HepG2 (cell line): ENCODE data around the gene GPT2. TPM values are rescaled to one million over a fixed set of nuclear protein-coding genes. Genes with fewer than 3 reads are reported as not detected.

Experiments
- KMT2A ChIP-seq: sonication (generic); formaldehyde crosslinking; IDR thresholded peaks from 2 replicates; pipeline ENCODE4 v1.4.0; 2020; ENCODE audit warnings: missing genetic modification reagents
- RARA ChIP-seq: IDR thresholded peaks from 2 replicates; pipeline ENCODE4 v1.6.1; 2016; ENCODE audit warnings: missing genetic modification reagents, missing compliant biosample characterization
- SMC3 ChIP-seq: IDR thresholded peaks from 2 replicates; pipeline ENCODE4 v1.6.1; 2011; ENCODE audit warnings: low read length, improper control_type of control experiment
- SMYD3 ChIP-seq: sonication (generic); formaldehyde crosslinking; IDR thresholded peaks from 2 replicates; pipeline ENCODE4 v1.8.1; 2023; ENCODE audit warnings: mild to moderate bottlenecking, missing genetic modification reagents
- TBX2 ChIP-seq: sonication (generic); formaldehyde crosslinking; IDR thresholded peaks from 2 replicates; pipeline ENCODE4 v1.5.0; 2020; ENCODE audit warnings: missing genetic modification reagents, mild to moderate bottlenecking, borderline replicate concordance
- TCF12 ChIP-seq, 2 experiments: fragments of 450-650 bp in 1 of 2; sonication (generic) in 1 of 2; formaldehyde crosslinking in 1 of 2; IDR thresholded peaks; 2 replicates each; pipeline versions ENCODE4 v1.6.1 to v1.8.0; 2017 to 2022; ENCODE audit warnings: antibody characterized with exemption in 1 of 2, mild to moderate bottlenecking in 1 of 2, missing genetic modification reagents in 1 of 2, moderate library complexity in 1 of 2
- ZFP90 ChIP-seq: sonication (generic); formaldehyde crosslinking; IDR thresholded peaks from 2 replicates; pipeline ENCODE4 v1.8.0; 2022; ENCODE audit warnings: missing genetic modification reagents, mild to moderate bottlenecking, inconsistent platforms, borderline replicate concordance
- ZNF33A ChIP-seq: sonication (generic); formaldehyde crosslinking; IDR thresholded peaks from 2 replicates; pipeline ENCODE4 v1.5.1; 2020; ENCODE audit warnings: missing genetic modification reagents, mild to moderate bottlenecking, moderate library complexity, borderline replicate concordance
- ZNF737 ChIP-seq: sonication (generic); formaldehyde crosslinking; IDR thresholded peaks from 2 replicates; pipeline ENCODE4 v1.5.0; 2020; ENCODE audit warnings: missing genetic modification reagents, mild to moderate bottlenecking, borderline replicate concordance
- ZNF772 ChIP-seq: sonication (generic); formaldehyde crosslinking; IDR thresholded peaks from 2 replicates; pipeline ENCODE4 v1.5.0; 2020; ENCODE audit warnings: mild to moderate bottlenecking, missing genetic modification reagents
- ZNF790 ChIP-seq: sonication (generic); formaldehyde crosslinking; IDR thresholded peaks from 2 replicates; pipeline ENCODE4 v1.8.0; 2022; ENCODE audit warnings: missing genetic modification reagents, mild to moderate bottlenecking, borderline replicate concordance
- ZNF879 ChIP-seq: sonication (generic); formaldehyde crosslinking; IDR thresholded peaks from 2 replicates; pipeline ENCODE4 v1.8.1; 2023; ENCODE audit warnings: missing genetic modification reagents
- ZNF883 ChIP-seq: sonication (generic); formaldehyde crosslinking; IDR thresholded peaks from 2 replicates; pipeline ENCODE4 v1.5.1; 2020; ENCODE audit warnings: mild to moderate bottlenecking, missing genetic modification reagents; ENCODE audit errors: not compliant biosample characterization
- ZSCAN20 ChIP-seq: sonication (generic); formaldehyde crosslinking; IDR thresholded peaks from 2 replicates; pipeline ENCODE4 v1.4.0; 2020; ENCODE audit warnings: missing genetic modification reagents, mild to moderate bottlenecking, borderline replicate concordance
- ZSCAN25 ChIP-seq: sonication (generic); formaldehyde crosslinking; IDR thresholded peaks from 2 replicates; pipeline ENCODE4 v1.8.0; 2022; ENCODE audit warnings: mild to moderate bottlenecking, missing genetic modification reagents
- polyA plus RNA-seq, 8 experiments: library from polyadenylated mRNA; depleted of rRNA in 3 of 8; stranded (reverse) in 7 of 8; unstranded in 1 of 8; fragments of >200 nt; fragmentation: Illumina TruSeq in 4 of 8; extraction: Trizol in 4 of 8; gene quantifications; 2 replicates each; pipeline versions ENCODE4 v1.2.1 to v1.2.3, GENCODE V29; 2011 to 2016; ENCODE audit warnings: low read depth in 4 of 8, missing spikeins in 1 of 8, mixed read lengths in 1 of 8; ENCODE audit not compliant: insufficient read depth in 1 of 8
- total RNA-seq, 5 experiments: library from RNA; depleted of rRNA; stranded (reverse); fragments of >200 nt; fragmentation: Illumina TruSeq; extraction: Trizol; gene quantifications; 2 replicates each; pipeline ENCODE4 v1.2.3, GENCODE V29; 2016; ENCODE audit warnings: low read depth in 1 of 5
- TF ChIP-seq, protein P1 (sequence below): sonication (generic); formaldehyde crosslinking; IDR thresholded peaks from 2 replicates; pipeline ENCODE4 v1.4.0; 2020; ENCODE audit warnings: mild to moderate bottlenecking, missing genetic modification reagents
- TF ChIP-seq, protein P2 (sequence below): IDR thresholded peaks from 2 replicates; pipeline ENCODE4 v1.6.1; 2012; ENCODE audit warnings: low read depth, low read length, improper control_type of control experiment
- TF ChIP-seq, protein P3 (sequence below): sonication (generic); formaldehyde crosslinking; IDR thresholded peaks from 2 replicates; pipeline ENCODE4 v1.5.0; 2020; ENCODE audit warnings: missing genetic modification reagents
- TF ChIP-seq, protein P4 (sequence below): sonication (generic); formaldehyde crosslinking; IDR thresholded peaks from 2 replicates; pipeline ENCODE4 v1.5.1; 2020; ENCODE audit warnings: mild to moderate bottlenecking, moderate library complexity, missing genetic modification reagents

The GPT2 gene
- total and polyA plus RNA-seq, 2 of the 13 experiments (the other 11 are each of a cell fraction or from before 2014, with no cell fraction given) = 138 to 267 TPM

DNA sequence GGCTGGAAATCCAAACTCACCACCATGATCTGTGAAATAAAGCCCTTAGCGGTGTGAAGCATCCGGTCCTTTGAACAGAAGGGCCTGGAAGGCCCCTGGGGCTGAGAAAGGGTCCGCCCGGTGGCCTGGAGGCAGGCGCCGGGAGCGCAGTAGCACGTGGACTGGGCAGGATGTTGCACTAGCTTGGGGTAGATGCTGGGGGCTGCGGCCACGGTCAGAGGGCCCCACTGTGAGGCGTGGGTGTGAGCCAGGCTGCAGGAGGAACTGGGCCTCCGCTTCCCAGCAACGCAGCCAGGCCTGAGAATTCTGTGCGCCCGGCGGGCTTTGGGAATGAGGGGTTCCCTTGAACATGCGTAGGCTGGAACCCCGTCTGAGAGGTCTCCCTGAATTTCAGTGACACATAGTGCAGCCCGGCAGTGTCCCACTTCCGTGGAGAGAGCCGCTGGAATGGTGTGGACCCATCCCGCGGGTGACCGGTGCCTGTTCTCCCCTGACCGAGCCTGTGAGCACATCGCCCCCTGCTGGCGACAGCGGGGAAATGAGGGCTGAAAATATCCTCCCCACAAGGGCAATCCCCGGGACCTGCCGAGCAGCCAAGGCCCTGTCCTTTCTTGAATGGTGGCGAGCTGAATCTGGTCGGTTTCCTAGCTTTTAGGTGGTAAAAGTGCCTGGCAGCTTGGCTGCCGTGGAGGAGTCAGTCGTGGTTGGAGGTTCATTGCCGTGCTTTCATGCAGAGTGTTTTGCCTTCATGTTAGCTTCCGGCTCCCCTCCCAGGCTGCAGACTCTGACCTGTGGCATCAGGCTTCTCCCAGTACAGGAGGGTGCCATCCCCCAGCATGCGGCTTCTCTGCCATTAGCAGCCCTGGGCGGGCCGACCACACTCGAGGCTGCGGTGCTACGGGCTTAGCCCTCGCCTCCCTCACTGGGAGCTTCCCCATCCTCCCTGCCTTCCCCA is 45.5 kb downstream of the GPT2 start (continued):
- TF ChIP-seq, protein P1, sequence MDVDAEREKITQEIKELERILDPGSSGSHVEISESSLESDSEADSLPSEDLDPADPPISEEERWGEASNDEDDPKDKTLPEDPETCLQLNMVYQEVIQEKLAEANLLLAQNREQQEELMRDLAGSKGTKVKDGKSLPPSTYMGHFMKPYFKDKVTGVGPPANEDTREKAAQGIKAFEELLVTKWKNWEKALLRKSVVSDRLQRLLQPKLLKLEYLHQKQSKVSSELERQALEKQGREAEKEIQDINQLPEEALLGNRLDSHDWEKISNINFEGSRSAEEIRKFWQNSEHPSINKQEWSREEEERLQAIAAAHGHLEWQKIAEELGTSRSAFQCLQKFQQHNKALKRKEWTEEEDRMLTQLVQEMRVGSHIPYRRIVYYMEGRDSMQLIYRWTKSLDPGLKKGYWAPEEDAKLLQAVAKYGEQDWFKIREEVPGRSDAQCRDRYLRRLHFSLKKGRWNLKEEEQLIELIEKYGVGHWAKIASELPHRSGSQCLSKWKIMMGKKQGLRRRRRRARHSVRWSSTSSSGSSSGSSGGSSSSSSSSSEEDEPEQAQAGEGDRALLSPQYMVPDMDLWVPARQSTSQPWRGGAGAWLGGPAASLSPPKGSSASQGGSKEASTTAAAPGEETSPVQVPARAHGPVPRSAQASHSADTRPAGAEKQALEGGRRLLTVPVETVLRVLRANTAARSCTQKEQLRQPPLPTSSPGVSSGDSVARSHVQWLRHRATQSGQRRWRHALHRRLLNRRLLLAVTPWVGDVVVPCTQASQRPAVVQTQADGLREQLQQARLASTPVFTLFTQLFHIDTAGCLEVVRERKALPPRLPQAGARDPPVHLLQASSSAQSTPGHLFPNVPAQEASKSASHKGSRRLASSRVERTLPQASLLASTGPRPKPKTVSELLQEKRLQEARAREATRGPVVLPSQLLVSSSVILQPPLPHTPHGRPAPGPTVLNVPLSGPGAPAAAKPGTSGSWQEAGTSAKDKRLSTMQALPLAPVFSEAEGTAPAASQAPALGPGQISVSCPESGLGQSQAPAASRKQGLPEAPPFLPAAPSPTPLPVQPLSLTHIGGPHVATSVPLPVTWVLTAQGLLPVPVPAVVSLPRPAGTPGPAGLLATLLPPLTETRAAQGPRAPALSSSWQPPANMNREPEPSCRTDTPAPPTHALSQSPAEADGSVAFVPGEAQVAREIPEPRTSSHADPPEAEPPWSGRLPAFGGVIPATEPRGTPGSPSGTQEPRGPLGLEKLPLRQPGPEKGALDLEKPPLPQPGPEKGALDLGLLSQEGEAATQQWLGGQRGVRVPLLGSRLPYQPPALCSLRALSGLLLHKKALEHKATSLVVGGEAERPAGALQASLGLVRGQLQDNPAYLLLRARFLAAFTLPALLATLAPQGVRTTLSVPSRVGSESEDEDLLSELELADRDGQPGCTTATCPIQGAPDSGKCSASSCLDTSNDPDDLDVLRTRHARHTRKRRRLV (CRISPR knock-in tag) = no peak
- TF ChIP-seq ZNF33A (CRISPR knock-in tag) (no peak), ZNF879 (CRISPR knock-in tag) (no peak), ZNF790 (CRISPR knock-in tag) (peak; percentile 50; the same call in 1 of the 2 replicates), SMC3 (peak; percentile 53), ZSCAN25 (CRISPR knock-in tag) (0 out of 2 replicates have a peak, but pooled peaks have one; percentile 37), SMYD3 (CRISPR knock-in tag) (no peak), ZSCAN20 (CRISPR knock-in tag) (no peak), TCF12 (IDR thresholded peaks at IDR 0.05) (no peak), TCF12 (CRISPR knock-in tag; IDR thresholded peaks at IDR 0.05) (no peak), ZNF737 (no peak), TBX2 (CRISPR knock-in tag) (no peak), ZNF883 (CRISPR knock-in tag) (peak; percentile 85), ZNF772 (CRISPR knock-in tag) (no peak), ZFP90 (CRISPR knock-in tag) (no peak), KMT2A (no peak), RARA (CRISPR knock-in tag) (0 out of 2 replicates have a peak, but pooled peaks have one; percentile 9)
- TF ChIP-seq, protein P2, sequence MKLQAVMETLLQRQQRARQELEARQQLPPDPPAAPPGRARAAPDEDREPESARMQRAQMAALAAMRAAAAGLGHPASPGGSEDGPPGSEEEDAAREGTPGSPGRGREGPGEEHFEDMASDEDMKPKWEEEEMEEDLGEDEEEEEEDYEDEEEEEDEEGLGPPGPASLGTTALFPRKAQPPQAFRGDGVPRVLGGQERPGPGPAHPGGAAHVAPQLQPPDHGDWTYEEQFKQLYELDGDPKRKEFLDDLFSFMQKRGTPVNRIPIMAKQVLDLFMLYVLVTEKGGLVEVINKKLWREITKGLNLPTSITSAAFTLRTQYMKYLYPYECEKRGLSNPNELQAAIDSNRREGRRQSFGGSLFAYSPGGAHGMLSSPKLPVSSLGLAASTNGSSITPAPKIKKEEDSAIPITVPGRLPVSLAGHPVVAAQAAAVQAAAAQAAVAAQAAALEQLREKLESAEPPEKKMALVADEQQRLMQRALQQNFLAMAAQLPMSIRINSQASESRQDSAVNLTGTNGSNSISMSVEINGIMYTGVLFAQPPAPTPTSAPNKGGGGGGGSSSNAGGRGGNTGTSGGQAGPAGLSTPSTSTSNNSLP = no peak
- TF ChIP-seq, protein P3, sequence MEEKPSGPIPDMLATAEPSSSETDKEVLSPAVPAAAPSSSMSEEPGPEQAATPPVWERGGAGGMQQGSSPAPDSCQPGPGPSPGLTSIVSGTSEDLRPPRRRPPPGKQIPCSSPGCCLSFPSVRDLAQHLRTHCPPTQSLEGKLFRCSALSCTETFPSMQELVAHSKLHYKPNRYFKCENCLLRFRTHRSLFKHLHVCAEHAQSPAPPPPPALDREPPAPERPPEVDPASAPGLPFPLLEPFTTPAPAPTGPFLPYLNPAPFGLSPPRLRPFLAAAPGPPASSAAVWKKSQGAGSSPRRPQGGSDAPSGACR = no peak
- TF ChIP-seq, protein P4, sequence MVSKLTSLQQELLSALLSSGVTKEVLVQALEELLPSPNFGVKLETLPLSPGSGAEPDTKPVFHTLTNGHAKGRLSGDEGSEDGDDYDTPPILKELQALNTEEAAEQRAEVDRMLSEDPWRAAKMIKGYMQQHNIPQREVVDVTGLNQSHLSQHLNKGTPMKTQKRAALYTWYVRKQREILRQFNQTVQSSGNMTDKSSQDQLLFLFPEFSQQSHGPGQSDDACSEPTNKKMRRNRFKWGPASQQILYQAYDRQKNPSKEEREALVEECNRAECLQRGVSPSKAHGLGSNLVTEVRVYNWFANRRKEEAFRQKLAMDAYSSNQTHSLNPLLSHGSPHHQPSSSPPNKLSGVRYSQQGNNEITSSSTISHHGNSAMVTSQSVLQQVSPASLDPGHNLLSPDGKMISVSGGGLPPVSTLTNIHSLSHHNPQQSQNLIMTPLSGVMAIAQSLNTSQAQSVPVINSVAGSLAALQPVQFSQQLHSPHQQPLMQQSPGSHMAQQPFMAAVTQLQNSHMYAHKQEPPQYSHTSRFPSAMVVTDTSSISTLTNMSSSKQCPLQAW (CRISPR knock-in tag) = 0 out of 2 replicates have a peak, but pooled peaks have one; percentile 30
